Skin of body (tissue), 2 donors: Measurements from ENCODE around the gene CELF4. TPM values are rescaled to one million over a fixed set of nuclear protein-coding genes. Genes with fewer than 3 reads are reported as not detected.

ENCODE experiments used
- DNase-seq: peaks from one replicate; lab custom pipeline; 2025; lab: John Stamatoyannopoulos, UW
- total RNA-seq: library from RNA; depleted of rRNA; stranded (reverse); fragments of >200 nt; gene quantifications from one replicate; pipeline ENCODE4 v1.2.3, GENCODE V29; 2014

CELF4 gene
- total RNA-seq, 1 donor from 2014 or later, result 0.69 TPM

- no peak for DNase-seq
These were observed 144.1 kb downstream of the CELF4 start for GRCh38 chr18:37421341-37422077.

DNA sequence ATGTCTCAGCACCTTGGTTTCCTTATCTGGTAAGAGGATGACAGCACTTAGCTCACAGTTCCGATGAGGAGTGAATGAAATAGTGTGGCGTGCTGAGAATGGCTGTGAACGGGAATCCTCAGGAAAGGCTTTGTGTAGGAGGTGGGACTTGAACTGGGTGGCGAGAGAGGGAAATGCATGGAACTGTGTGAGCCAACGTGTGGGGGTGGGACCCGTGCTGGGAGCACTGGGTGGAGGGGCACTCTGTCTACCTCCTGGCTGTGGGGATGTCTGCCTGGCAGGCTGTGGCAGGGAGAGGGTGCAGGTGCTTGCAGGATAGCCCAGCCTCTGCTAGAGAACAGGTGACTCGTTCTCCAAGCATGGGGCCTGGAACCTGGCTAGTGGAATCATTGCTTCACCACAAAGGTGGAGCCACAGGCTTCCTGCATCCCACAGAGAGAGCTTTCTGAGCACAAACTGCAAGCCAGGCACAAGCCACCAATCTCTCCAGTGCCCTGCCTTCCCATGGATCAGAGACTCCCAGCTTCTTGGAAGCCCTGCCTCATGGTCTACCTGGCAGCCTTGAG lies 145.2 kb downstream of the CELF4 start:
- no peak for DNase-seq

- no peak for DNase-seq
These were observed 145.7 kb downstream of the CELF4 start for GRCh38 chr18:37419866-37420265.

DNA sequence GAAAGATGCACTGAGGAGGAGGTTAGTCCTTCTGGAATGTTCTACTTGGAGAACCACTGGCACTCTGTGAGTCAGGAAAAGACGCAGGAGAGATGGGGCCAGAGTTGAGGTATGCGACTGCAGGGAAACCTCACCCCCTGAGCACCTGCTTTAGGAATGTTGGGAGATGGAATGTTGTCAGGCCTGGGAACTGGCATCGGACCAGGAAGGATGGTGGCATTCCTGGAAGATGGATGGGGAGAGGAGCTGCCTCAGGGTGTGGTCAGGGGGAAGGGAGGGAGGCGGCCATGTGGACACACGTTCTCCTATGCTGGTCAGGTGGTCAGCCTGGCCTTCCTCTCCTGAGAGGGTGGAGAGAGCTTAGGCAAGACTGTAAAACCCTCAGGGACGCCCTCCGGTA lies 146.3 kb downstream of the CELF4 start:
- DNase-seq, result no peak

DNA sequence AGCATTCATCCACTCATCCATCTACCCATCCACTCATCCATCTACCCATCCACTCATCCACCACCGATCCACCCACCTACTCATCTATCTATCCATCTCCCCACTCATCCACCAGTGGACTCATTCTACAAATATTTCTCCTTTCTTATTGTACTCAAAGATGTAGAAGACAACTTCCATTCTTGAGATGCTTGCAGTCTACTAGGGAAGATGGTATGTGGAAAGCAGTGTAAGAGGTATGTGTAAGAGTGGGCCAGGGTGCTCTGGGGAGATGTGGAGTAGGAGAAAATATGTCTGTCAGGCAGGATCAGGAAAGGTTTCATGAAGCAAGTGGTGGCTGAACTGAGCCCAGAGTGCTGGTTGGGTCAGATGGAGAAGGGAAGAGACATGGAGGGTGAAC lies 150.8 kb downstream of the CELF4 start:
- DNase-seq, result no peak

DNA sequence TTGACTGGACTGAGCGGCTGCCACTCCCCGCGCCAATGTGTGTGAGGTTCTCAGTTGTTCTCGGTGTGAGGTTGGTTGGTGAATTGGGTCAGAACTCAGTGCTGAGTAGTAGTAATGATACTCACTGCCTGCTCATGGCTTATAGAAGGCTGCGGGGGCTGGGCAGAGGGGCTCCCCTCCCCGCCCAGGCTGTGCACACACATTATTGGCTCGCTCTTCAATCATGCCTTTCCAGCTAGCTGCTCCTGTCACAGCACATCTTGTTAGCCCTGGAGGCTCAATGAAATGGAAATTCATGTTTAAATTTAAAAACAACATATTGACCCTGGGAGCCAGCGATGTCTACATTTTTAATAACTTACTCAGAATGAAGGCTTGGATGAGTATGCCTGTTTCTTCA lies 152.8 kb downstream of the CELF4 start:
- DNase-seq, result no peak

DNA sequence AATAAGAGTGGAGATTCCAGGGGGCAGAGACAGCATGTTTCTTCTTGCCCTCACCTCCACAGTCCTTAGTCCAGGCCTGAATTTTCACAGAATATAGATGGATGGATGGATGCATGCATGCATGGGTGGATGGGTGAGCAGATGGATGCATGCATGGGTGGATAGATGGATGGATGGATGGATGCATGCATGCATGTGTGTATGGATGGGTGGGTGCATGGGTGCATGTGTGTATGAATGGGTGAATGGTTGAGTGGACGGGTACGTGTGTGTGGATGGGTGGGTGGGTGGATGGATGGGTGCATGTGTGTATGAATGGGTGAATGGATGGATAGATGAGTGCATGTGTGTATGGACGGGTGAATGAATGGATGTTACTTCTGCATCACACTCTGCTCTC lies 153.3 kb downstream of the CELF4 start:
- no peak for DNase-seq

DNA sequence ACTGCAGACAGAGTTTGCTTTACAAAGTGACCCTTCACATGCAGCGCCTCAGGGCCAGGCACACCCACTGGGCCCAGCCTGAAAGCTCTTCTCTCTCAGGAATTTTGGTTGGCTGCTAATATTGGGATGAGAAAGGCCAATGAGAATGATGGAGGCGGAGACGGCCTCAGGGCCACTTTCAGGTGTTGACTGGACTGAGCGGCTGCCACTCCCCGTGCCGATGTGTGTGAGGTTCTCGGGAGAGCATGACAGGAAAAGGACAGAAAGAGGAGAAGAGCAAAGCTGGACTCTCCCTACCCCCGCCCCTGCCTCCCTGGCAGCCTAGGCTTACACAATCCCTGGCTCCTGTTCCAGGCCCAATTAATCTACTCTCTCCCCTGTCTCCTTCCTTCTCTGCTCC lies 155.7 kb downstream of the CELF4 start:
- DNase-seq, result no peak

DNA sequence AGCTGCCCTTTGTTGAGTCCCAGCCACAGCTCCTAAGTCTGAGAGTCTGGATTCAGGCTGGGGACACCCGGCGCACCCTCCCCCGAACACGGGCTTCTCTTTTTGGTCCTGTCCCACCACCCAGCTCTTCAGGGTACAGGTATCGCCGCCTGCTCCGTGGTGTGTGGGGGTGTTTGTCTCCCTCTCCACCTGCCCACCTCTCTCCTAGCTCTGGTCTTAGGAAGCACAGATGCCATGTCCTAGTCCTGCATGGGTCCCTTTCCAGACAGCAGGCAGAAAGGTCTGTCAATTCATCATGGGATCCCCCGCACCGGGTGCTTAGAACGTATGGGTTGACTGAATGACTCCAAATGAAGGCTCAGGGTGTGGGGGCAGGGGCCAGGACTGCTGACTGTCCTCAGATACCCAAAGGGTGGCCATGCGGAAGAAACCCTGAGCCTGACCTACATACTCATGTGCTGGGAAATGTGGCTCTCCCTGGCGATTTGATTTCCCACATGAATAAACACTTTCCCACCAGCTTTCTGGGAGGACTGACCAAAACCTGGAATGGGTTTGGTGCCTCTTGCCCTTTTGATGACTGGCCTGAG lies 156.8 kb downstream of the CELF4 start:
- DNase-seq, result no peak

- no peak for DNase-seq
These were observed 158.0 kb downstream of the CELF4 start for GRCh38 chr18:37407571-37407970.

DNA sequence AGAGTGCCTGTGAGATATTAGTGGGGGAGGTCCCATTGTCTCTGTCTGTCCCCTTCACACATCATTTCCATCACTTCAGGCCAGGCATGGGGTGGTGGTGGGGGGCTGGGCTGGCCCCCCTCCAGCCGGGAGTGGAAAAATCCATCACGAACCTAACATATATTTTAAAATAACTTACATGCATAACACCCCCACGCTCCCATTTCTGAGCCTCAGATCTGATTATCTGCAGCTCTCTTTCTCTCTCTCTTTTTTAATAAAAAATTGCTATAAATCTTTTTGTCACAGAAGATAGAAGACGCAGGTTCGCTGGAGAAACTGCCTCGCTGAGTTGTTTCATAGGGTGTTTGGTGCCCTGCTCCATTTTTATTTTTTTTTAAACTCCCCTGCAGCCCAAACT lies 159.8 kb downstream of the CELF4 start:
- DNase-seq, result no peak

GRCh38 chr18:37405229-37405628 lies 160.4 kb downstream of the CELF4 start:
- DNase-seq, result no peak

DNA sequence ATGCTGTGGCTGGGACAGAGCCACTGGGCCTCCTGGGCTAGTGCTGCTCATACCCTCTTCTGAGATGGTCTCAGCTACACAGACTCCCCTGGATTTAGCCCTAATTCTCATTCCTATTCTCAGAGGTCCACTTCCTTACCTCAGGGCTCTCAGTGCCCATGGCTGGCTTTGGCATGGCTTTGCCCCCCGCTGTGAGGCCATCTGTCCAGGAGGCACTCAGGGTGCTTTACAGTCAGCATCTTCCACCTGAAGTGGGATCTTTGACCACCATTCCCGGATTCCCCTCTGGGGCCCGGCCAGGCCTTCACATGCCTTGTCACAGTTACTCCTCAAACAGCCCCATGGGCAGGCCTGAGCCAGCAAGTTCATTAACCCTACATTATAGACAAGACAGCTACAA lies 161.8 kb downstream of the CELF4 start:
- DNase-seq, result no peak

- DNase-seq, result peak; percentile 78
These were observed 162.4 kb downstream of the CELF4 start for GRCh38 chr18:37403100-37403781.

- DNase-seq, result no peak
These were observed 162.9 kb downstream of the CELF4 start for GRCh38 chr18:37402735-37403099.

- DNase-seq, result no peak
These were observed 164.8 kb downstream of the CELF4 start for GRCh38 chr18:37400802-37401201.

DNA sequence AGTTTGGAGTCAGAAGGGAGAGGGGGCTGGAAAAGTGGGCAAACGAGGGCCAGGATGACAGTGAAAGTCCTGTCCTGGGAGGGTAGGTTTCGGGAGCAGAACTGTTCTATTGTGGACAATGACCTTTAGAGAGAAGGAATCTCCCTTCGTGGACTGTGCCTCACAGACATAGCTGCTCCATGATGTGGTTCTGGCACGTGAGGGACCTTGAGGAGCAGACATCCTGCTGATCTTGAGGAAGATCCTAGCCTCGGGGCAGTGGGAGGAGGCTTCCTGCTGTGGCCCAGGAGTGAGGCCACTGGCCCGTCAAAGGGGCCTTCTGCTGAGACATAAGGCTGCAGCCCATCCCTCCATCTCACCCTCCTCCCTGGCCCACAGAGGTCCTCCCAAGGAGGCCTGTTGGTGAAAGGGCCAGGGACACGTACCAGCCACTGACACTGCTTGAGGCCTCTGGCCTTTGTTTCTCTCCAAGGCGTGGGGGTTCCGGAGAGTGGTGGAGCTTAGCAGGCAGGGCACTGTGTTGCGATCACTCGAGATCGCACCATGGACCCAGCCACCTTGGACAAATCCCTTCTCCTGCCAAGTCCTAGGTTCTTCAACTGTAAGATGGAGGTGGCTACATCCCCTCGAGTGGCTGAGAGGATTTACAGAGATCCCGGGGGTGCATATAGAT lies 167.2 kb downstream of the CELF4 start:
- no peak for DNase-seq

GRCh38 chr18:37397814-37398213 lies 167.8 kb downstream of the CELF4 start:
- no peak for DNase-seq

DNA sequence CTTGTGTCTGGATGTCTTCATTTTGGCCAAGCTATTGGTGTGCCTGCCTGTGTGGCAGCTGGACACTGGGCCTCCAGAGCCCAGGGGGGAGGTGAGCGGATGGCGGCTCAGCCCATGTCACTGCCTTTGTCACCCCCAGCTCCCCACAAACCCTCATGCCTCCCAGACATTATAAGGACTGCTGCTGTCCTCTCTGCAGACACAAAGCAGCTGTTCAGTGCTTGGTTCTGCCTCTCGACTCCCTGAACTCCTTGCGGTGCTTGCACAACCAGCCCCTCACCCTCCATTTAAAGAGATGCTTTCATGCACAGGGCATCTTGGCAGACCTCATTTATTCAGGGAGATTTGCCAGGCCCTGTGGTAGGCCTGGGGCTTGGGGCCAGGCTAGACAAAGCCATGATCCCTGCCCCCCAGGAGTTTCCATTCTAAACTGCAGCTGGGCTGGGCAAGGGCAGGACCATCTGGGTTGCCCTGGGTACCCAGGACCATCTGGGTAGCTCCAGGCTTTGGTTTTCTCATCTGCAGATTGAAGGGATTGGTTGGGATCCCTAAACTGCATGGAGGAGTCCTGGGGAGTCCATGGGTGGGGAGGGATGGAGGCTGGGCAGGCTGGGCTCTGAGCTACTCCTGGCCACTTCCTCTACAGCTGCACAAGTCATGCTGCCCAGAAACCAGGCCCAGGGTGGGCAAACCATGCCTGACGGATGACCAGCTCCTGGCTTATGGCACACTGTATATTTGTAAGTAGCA lies 168.5 kb downstream of the CELF4 start:
- DNase-seq, result no peak

GRCh38 chr18:37395631-37396030 lies 170.0 kb downstream of the CELF4 start:
- DNase-seq, result no peak

DNA sequence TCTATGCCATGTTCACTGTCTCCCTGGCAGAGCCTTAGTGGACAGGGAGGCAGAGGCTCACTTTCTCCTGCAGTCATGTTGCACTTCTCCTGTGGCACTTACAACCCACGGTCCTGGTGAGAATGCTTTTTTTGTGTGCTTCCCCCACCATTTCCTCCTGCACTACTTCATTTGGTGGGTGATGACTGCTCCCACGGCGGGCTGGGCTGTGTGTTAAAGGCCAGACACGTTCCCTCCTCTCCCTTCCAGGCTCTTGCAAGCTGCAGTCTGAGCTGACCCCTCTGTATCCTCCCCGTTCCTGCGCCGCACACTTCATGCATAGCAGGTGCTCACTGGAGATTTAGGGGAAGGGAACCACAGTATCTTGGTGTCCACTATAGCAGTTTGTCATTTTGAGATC lies 170.5 kb downstream of the CELF4 start:
- no peak for DNase-seq
